IPS DF 19.7 (cell line): Measurements from ENCODE around the gene DHX35.
A peak's percentile ranks its signal among the peaks of the same experiment; 100 is the strongest.
"Not testable (repeated sequence)": the region's sequence is repeated elsewhere in the genome, so short reads cannot be mapped to it uniquely, and the experiment has no call there.

Experiments used
- DNase-seq: peaks from one replicate; pipeline ENCODE4 v3.0.0-alpha.2; 2013; ENCODE audit warnings: low read depth, low spot score

The DHX35 gene

DNA sequence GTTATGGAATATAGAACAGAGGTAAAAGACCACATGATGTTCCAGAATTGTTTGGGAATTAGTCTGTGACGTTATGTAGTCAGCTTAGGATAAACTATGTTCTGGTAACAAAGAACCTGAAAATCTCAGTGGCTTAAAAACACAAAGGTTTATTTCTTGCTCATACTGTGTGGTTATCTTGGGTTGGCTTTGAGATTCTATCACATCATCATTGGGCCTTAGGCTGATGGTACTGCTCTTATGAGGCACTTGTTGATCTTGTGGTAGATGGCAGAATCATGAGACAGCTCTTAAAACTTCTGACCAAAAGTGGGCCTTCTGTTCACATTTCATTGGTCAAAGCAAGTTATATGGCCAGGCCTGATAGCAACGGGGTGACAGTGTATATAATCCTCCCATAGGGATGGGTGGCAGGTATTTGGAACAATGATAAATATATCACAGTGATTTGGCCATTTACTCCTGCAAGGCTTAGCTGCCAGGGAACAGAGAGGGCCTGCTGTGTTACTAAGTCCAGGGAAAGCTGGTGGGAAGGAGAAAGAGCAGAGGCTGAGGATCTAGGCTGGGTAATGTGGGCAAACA, 13.5 kb downstream of the DHX35 start:
- DNase-seq, result no peak

DNA sequence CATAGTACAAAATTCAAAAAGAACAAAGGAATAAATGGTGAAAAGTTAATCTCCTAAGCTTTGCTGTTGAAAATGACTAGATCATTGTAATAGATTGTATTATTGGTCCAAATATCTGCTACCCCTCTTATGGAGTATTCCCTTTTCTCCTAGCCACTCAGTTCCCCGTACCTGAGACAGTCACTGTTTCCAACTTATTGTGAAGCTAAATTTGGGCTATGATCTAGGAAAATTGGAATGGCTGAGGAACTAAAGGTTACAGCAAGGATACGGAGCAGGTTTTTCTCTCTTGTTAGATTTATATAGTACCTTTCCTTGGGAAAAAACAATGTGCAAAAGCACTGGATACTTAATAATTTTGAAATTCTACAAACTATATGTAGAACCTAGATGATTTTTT, 17.3 kb downstream of the DHX35 start:
- DNase-seq, result no peak

DNA sequence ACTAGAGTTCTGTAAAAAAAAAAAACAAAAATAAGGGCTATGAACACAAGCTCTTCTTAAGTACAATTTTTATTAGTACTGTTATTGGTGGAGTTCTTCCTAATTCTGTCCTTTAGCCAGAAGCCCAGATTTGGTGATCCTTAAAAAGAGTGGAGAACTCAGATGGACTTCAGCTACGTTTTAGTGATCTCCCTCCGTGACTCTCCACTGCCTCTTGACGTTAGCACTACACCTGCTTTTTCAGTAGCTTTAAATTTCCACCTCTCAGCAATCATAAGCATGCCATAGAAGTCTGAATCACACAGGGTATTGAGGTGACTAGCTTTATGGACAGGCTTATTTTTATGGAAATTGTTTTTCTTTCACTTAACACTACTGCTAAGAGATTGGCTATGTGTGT, 17.7 kb downstream of the DHX35 start:
- DNase-seq, result no peak

DNA sequence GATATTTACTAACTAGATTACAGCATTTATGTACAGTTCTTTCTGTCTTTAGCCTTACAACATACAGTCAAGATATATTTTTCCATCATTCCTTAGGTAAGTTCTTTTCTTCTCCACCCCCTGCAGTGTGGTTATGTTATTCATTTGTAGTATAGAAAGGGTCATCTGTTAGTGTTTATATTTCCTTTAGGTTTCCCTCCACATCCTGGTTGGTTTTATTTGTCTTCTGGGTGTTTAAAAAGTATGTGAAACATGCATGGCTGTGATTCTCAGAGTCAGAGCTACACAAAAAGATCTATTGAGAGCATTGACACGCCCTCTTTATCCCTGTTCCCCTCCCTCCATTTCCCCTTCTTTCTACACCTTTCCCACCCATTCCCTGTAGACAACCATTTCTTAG, 20.1 kb downstream of the DHX35 start:
- DNase-seq, result no peak

DNA sequence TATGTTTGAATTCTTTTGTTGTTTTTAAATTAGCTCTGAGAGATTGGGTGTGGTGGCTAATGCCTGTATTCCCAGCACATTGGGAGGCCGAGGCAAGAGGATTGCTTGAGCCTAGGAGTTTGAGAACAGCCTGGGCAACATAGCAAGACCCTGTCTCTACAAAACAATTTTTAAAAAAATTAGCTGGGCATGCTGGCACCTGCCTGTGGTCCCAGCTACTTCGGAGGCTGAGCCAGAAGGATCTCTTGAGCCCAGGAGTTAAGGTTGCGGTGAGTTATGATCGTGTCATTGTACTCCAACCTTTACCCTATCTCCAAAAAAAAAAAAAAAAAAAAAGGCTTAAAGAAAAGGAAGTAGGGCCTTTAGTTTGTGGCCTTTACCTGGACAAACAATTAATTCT, 22.9 kb downstream of the DHX35 start:
- DNase-seq, result no peak

DNA sequence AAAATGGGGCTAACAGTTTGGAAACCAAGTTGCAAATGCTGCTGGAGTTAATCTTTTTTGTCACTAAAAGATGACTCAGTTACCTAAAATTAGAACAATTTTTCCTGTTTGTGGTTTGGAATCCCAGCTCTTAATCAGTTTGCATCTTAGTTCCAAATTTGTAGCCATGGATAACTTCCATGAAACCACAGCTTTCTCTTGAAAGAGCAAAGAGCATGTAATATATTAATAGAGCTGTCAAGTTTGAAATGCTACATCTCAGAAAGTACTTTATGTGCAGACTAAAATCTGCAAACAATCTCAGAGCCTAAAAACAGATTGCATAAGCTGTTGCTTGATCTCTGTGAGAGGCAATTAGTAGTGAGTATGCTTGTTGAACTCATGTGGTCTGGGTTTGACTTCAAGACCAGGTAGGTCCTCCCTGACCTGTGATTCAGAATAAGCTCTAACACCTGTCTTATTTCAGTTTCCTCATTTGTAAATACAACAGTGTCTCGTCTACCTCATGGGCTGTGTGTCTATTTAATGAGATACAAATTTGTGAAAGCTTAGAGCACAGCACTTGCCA, 23.5 kb downstream of the DHX35 start:
- DNase-seq, result no peak

DNA sequence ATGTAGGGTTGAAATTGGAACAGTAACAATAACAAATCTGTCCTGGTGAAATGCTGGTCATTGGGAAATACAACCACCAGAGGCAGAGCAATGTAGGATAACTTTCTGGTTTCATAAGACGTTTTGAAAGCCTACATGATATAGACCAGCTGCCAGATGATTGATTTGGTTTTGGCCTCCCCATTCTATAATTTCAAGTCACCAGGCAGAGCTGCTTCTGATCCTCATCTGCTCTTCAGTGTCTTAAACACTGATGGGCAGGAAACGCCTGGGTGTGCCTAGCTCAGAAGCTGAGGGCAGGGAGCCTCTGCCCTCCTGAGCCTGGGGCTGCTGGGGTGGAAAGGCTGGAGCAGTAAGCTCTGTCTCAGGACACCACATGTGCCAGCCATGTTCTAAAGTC, 24.5 kb downstream of the DHX35 start:
- no peak for DNase-seq

DNA sequence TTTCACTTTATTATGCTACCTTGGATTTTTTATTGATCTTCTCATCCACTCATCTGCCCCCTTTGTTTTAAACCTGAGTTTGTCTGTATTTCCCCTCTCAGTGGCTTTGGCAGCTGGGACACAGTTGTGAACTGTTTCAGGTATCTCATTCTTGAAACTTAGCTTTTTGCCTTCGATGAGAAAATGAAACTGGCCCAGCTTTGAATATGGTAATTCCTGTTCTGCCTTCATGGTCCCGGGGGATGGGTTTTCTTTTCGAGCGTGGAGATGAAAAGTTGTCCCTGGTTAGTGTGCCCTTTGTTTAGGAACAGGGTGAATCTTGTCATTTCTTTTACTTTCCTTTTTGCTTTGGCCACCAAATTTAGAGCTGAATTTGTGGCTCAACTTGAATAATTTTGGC, 25.6 kb downstream of the DHX35 start:
- DNase-seq, result no peak

DNA sequence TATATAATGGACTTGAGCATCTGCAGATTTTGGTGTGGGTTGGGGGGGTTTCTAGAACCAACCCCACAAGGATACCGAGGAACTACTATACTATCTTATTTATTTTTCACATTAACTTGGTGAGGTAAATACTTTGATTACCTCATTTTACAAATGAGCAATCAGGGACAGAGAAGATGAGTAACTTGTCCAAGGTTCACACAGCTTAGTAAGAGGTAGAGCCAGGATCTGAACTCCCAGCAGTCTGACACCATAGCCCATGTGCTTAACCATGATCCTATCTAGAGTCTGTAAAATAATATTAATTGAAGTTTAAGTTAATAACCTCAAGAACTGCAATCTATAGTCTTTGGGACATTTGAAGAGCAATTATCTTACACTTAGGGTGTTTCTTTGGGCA, 28.6 kb downstream of the DHX35 start:
- DNase-seq, result no peak

DNA sequence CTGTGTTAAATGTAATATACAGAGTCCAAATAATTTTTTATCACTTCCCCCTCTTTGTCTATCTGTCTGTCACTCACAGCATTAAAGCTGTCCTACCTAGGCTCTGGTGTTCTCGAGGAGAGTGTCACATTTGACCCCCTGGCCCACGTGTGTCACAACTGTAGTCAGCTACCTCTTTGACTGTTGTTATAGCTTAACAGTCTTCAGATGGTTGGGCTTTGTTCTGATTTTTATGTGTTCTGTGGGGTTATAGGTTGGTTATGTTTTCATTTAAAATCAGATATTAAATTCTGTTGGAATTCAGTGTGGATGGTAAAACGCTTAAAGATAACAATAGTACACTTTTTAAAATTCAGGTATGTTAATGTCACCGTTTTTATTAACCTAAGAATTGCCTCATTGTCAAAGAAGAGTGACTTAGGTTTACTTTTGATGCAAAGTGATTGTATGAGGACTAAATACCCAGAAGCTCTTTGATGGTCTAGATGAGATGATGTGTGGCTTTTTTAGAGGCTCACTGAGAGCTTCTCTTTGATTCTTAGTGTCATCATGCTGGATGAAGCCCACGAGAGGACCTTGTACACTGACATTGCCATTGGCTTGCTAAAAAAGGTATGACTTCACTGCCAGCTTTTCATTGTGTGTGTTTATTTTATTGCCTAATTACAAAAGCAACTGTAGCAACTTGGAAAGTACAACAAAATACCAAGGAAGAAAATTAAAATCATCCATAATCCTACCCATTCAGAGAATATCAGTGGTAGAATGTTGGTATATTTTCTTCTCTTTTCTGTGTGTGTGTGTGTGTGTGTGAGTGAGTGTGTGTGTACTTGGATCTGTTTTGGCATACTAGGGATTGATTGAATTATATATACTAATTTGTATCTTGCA, 29.9 kb downstream of the DHX35 start:
- no peak for DNase-seq

DNA sequence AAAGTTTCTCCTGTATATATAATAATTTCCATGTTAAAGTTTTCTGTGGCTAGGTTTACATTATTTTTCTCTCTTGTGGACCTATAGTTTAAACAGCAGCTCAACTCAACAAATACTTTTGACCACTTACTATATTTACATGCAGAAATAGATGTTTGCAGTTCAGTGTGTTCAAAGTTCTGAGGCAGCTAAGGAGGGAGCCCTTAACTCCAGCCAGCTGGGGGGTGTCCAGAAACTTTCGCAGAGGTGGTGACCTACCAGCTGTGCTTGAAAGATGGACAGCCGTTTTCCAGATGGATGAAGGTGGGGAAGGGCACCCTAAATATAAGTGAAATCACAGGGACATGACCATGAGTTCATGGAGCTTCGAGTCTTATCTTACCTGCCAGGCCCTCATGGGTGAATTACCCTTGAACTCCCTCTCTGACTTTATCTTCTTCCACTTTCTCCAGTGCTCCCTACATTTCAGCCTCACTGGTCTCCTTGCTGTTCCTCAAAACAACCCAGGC, 33.4 kb downstream of the DHX35 start:
- DNase-seq, result no peak

DNA sequence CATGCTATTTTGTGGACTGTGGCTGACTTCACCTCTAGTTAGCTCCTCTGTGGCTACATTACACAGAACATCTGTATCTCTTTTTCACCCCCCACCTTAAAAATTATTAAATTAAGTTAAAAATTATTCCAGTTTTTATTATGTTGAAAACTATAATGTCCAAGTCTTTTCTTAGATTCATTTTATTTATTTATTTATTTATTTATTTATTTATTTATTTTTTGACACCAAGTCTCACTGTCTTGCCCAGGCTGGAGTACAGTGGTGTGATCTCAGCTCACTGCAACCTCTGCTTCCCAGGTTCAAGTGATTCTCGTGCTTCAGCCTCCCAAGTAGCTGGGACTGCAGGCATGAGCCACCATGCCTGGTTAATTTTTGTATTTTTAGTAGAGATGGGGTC, 34.7 kb downstream of the DHX35 start:
- DNase-seq, result not testable (repeated sequence)

DNA sequence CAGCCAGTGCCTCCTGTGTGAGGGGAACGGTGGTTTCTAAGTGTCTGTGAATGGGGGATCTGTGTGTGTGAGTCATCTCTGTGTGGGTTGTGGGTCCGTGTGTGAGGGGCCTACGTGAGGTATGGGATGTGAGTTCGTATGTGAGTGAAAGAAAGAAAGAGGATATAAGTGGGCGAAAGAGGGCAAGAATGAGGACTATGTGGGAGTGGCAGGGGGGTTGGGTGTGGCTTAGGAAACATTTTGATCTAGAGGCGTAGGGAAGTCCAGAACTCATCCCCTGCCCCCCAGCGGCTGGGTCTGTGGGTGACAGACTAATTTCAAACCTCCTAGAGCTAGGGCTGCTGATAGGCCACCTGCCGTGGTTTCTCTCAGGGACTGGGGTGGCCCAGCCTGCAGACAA, 35.5 kb downstream of the DHX35 start:
- DNase-seq, result no peak

DNA sequence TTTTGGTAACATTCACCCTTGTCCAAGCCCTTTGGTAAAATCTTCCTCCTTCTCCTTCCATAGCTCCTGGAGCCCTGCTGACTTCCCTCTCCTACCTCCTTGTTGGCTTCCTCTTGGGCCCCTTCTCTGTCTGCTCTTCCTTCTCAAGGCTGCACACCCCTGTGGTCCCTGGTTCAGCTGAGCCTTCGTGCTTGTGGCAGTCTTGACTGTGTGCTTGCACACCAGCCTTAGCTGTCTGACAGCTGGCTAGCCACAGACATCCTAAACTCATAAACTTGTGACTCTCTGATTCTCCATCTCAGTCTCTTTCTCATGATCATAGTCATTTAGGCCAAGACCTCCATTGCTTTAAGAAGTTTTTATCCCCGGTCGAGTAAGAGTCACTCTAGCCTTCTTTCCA, 37.1 kb downstream of the DHX35 start:
- DNase-seq, result no peak

DNA sequence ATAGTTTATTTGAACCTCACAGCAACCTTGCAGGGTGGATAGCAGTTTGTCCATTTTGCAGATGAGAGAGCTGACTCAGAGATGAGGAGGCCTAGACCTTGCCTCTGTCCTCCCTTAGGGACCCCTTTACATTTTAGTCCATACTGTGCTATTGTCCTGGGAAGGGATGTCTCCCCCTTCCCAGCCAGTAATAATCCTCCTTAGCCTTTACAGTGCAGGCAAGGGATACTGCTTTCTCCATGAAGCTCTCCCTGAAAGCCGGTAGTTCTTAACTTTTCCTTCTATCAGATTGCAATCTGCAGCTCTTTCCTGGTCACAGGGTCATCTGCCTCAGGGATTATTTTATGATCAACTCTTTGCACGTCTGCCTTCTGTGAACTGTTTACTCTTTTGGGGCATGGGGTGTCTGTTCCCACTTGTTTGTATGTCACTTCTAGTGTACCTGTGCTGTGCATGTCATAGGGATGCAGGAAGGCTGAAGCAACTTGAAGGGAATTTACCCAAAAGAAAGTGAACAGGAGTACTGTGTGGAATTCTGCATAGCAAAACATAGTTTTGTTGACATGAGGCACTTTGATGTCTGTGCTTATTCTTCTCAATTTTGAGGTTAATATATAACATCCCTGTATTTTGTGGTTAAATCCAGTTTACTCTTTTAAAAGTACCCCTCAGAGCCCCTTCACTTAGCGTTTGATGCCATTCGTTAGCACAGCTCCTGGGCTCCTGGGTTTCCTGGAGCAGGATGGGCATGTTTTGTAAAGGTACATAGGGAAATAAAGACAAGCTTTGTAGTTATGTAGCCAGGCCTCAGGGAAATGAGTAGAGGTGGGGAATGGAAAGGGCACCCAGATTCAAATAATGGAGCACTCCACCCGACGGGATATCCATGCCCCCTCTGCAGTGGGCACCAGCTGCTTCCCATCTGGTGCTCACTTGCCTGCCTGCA, 38.1 kb downstream of the DHX35 start:
- DNase-seq, result no peak

DNA sequence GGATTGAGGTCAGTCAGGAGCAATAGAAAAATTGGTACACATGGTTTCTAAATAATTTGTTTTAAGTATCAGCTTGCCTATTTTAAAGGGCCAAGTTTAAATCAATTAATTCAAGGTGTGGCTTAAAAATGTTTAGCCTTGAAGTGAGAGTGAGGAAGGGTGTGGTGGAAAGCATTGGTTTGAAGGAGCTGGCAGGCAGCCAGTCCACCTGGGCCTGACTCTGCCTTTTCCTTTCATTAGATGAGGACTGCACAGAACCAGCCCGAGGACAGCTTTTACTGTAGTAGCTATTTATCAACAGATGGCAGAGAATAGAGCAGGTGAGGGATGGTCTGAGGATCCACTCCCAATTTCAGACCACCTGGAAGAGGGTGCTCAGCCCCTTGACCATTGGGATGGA, 42.4 kb downstream of the DHX35 start:
- no peak for DNase-seq

DNA sequence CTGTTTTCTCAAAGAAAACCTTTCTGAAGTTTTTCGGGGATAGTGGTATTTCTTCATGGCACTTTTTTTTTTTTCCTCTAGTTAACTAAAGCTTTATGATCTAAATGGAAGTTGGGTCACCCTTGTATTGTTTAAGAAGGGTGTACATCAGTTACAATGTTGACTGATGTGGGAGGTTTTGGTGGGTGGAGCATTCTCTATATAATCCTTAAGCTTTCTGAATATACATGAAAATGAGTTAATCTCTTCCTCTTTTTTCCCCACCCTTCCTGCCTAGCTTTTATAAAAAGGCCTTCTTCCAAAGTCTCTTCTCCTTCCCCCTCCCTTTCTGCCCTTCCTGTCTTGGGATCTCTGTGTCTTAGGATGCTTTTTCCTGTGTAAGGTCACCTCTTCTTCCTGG, 47.2 kb downstream of the DHX35 start:
- DNase-seq, result no peak

DNA sequence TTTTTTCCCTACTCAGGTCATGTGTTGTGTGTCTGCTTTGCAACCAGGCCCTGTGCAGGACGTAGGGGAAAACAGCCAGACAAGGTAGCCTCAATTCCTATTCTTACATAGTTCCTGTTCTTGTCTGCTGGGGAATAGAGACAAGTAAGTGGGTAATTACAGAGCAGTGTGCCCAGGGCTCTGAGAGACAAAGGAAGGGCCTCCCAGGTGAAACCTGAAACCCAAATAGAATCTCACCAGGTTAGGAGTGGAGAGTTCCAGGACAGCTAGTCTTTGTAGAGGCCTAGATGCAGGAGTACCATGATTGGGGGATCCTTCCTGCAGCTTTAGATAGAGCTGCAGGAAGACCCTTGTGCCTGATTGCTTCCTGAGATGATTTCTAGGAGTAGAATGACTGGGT, 48.4 kb downstream of the DHX35 start:
- DNase-seq, result peak; percentile 38

DNA sequence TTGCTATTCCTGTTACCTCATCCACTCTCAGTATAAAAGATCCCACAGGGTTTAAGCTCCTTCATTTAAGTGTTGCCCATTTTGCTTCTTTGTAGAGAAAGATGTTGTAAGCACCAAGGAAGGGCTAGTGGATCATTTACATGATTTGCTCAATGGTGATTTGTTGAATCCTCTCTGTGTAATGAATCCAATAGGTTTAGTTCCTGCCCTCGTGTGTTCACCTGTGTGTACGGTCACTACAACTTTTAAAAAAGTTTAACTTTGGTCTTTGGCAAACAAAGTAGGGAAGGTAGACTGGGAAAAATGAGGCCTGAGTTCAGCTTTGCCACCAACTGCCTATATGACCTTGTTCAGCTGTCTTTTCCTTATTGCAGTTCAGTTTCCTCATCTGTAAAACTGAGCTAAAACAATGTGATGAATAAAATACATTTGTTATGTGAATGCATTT, 51.5 kb downstream of the DHX35 start:
- DNase-seq, result no peak

DNA sequence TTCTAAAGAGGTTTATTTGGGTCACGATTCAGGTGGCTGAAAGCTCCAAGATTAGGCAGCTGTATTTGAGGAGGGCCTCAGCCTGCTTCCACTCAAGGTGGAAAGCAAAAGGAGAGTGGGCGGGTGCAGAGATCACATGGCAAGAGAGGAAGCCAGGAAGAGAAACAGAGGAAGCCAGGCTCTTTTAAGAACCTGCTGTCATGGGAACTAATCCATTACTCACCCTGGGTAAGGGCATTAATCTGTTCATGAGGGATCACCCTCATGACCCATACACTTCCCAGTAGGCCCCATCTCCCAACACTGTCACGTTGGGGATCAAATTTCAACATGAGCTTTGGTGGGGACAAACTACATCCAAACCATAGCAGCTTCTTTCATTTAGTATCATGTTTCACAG, 53.9 kb downstream of the DHX35 start:
- no peak for DNase-seq

DNA sequence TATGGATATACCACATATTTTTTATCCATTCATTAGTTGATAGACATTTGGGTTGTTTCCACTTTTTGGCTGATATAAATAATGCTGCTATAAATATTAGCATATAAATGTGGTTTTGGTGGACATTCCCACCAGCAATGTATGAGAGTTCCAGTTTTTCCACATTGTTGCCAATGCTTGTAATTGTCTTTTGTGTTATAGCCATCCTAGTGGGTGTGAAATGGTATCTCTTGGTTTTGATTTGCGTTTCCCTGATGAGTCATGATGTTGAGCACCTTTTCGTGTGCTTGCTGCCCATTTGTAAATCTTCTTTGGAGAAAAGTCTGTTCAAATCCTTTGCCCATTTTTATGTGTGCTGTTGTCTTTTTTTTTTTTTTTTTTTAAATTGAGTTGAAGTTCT, 54.4 kb downstream of the DHX35 start:
- DNase-seq, result no peak

DNA sequence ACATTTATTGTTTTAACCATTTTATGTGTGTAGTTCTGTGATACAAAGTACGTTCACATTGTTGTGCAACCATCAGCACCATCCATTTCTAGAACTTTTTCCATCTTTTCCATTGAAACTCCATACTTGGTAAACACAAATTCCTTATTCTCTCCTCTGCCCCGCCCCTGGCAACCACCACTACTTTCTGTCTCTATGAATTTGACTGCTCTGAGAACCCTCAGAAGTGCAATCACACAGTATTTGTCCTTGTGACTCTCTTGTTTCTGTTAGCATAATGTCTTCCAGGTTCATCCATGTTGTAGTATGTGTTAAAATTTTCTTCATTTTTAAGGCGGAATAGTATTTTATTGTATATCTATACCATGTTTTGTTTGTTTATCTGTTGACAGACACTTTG, 56.9 kb downstream of the DHX35 start:
- no peak for DNase-seq
